CD4-positive, alpha-beta T cell treated with Interleukin-17A for 1 hour (primary cell): ENCODE results near the gene OR51A2.
"Not testable (repeated sequence)": the region's sequence is repeated elsewhere in the genome, so short reads cannot be mapped to it uniquely, and the experiment has no call there.

Source experiments
- DNase-seq: peaks from one replicate; pipeline ENCODE4 v3.0.0-alpha.2; 2020

OR51A2 gene, protein sequence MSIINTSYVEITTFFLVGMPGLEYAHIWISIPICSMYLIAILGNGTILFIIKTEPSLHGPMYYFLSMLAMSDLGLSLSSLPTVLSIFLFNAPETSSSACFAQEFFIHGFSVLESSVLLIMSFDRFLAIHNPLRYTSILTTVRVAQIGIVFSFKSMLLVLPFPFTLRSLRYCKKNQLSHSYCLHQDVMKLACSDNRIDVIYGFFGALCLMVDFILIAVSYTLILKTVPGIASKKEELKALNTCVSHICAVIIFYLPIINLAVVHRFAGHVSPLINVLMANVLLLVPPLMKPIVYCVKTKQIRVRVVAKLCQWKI

GRCh38 chr11:4955613-4956012, at the start of gene OR51A2:
Gene OR51A2 (minus strand): TSS chr11:4955713. CDS start chr11:4955713, 0 bp downstream.
- not testable (repeated sequence) for DNase-seq

DNA sequence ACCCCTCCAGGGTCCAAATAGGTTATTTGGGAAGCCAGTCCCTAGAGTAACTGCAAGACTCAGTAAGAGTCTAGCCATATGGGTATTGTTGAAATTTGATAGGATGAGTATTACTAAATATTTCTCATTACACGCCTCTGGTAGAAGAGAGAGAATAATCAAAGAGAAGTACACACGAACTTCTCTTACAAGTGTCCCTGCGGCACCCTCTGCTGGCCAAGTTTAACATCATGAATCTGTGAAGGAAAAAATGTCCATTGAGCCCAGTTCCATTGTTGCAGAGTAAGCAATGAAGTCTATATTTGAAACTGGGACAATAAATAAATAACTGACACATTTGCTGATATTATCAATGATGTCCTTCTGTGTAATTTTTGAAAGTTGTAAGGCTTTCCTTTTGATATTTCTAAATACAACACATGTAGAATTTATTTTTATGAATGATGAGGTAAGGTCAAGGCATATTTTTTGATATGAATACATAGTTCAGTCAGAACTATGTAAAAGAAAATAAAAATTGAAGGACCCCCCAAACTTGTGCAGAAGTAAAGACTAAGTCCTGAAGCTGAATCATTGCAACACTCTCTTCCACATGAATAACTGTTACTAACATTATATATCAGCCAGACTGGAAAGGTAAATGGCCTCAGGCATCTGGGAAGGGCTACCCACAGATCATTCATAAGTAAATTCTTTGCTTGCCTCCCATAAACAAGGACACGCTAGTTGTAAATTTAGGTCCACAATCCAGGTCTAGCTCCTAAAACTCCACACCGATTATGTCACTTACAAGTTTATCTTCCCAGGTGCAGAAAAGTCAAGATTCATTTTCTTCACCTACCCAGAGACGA, 49.1 kb upstream of the OR51A2 start:
- peak; percentile 9 for DNase-seq

GRCh38 chr11:4994551-4994950, 39.0 kb upstream of the OR51A2 start, which contains the start of gene OR51L1:
Gene OR51L1 (plus strand): TSS chr11:4994851. CDS start chr11:4998983, 4,132 bp downstream.
- DNase-seq: no peak

GRCh38 chr11:4991060-4991459, 35.5 kb upstream of the OR51A2 start:
- no peak for DNase-seq

DNA sequence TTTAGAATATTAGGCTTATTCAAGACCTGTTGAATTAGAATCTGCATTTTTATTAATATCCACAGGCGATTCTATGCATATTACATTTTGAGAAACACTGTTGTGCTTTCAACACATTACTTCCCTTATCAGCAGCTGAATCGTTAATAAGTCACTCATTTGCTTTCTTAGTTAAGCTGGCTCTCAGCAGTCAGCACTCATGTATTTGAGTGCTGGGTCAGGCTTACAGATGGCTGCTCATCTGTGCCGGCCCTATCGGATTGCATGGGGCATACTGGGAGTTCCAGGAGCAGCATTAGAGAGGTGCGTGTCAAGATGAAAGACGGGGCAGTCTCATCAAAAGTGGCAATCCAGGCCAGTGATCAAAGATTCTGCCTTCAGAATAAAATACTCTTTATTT, 28.3 kb upstream of the OR51A2 start:
- DNase-seq: no peak

GRCh38 chr11:4982678-4983077, 27.2 kb upstream of the OR51A2 start:
- DNase-seq: no peak

- no peak for DNase-seq
Measured at GRCh38 chr11:4979036-4979435, 23.5 kb upstream of the OR51A2 start.

DNA sequence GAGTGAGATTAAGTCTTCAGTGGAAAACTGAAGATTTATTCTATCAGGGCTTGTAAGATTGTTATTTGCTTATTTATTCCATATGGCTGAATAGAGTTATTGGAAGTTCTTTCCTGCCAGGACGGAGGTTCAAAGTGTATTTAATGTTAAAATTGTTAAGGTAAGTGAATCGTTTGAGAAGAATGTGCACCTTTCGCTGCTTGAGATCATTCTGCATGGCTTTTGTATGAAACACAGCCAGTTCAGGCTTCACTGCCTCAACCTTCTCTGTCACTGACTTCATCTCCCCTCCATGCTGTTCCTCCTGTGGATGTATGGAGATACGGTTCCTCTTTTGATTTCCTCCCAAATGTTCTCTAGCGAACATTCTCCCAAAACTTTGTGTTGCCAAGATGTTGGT, 19.9 kb upstream of the OR51A2 start:
- DNase-seq: no peak

DNA sequence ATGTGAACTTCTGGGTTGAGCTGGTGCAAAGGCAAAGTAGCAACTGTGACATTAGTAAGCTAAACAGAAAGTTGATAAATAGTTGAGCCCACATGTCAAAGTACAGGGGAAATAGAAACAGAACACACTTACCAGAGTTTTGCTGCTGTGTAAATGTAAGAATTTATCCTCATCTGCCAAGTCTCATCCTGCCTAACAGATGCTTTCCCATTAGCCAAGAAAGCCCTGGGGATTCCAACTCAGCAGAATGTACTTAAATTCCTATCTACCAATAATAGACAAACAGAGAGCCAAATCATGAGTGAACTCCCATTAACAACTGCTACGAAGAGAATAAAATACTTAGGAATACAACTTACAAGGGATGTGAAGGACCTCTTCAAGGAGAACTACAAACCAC, 7.3 kb upstream of the OR51A2 start:
- no peak for DNase-seq

DNA sequence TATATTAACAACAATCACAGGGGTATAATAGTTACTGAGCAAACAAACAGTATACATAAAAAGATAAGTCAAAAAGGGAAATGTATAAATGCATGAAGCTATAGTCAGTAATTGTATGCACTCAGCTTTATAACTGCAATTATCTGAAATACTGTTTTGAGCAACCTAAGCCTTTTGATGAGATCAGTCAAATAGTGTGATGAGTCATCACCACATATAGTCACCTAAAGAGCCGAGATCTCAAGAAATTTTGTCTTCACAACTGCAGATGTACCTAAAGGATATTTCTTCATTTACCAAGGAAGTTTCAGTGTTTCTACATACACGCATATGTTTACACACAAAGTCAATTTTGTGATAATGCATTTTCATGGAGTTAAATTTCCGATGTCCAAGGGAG, 5.4 kb upstream of the OR51A2 start:
- no peak for DNase-seq

DNA sequence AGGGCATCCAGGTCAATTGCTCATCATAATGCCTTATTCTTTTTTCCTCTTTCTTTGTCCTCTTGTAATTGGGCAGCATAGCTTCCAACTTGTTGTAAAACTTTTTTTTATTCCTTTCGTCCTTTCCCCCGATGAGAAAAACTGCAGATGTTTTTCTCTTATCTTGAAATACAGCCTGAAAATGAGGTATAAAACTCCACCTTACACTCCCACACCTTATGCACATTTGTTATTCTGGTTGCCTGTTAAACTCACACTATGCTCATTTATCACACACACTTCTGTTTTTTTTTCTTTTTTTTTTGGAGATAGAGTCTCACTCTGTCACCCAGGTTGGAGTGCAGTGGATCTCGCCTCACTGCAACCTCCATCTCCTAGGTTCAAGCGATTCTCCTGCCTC, 1.9 kb upstream of the OR51A2 start:
- no peak for DNase-seq

DNA sequence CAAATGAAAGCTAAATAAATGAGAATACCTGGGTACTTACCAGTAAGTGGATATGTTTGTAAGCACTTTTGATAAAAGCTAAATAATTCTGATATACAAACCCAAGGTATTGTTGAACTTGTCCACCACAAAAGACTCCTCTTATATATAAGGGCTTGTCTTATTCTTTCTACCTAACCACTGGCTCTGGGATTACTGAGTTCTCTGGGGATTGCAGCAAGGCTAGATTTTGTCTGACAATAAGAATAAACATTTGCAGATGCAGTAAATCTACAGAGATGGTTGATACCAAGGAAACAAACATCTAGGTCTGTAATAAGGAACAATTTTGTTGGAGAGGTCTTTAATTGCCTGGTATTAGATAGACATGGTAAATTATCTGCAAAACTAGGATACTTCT, 8.0 kb downstream of the OR51A2 start, which contains the start of gene OR51A4:
Gene OR51A4, minus strand, starts transcription at position 101 of the 400 bp plus-strand sequence. CDS start 505 bp downstream, outside the sequence.
- DNase-seq: no peak

DNA sequence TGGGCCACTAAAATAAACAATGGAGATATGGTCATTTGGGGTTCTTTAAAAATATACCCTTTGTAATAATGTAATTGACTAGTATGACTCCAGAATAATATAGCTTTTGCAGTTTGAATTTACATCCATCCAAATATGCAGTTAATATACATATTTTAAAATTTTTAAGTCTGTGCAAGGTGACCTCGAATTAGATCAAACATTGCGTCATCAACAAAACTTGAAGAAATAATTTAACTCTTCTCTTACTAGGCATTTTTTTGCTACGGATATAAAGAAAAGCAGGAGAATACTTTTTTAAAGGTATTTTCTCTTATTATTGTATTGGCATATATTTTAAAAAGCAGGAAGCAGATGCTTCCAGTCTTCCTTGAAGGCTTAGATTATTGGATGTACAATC, 18.8 kb downstream of the OR51A2 start:
- no peak for DNase-seq

- DNase-seq: no peak
Measured at GRCh38 chr11:4932751-4933150, 22.8 kb downstream of the OR51A2 start.

- DNase-seq: no peak
Measured at GRCh38 chr11:4926608-4927007, 28.9 kb downstream of the OR51A2 start.

GRCh38 chr11:4924239-4924638, 31.3 kb downstream of the OR51A2 start, which contains the start of gene OR51G1:
Gene OR51G1 (minus strand): TSS chr11:4924339. CDS start chr11:4924339, 0 bp downstream.
- DNase-seq: no peak

- DNase-seq: no peak
Measured at GRCh38 chr11:4922304-4922703, 33.2 kb downstream of the OR51A2 start.

GRCh38 chr11:4921796-4922195, 33.7 kb downstream of the OR51A2 start:
- no peak for DNase-seq

- no peak for DNase-seq
Measured at GRCh38 chr11:4919250-4919649, 36.3 kb downstream of the OR51A2 start, which contains the start of gene OR51G2. Gene OR51G2 (minus strand): TSS chr11:4919350. CDS start chr11:4915663, 3,687 bp downstream.

DNA sequence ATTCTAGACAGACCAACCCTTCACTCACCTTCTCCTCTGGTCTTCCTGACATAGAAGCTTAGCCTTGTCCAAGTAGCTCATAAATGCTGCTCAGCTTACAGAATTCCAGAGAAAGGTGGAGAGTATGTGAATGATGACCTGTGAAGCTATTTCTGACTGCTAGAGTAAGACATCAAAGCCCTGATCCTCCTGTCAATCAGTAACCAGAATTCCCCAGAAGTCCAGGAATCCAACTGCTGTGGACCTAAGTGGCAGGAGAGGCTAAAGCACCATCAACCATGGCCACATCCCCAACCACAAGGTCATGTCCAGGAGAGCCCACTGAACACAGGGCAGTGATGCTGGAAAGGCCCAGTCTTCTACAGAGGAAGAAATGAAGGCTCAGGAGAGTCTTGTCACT, 38.9 kb downstream of the OR51A2 start:
- DNase-seq: no peak
